Activated naive CD4-positive, alpha-beta T cell treated with anti-CD3 and anti-CD28 coated beads, Interleukin-2, amount 50 U/mL, for 72 hours (primary cell): ENCODE results near the gene IFI27L1. TPM values are rescaled to one million over a fixed set of nuclear protein-coding genes. Genes with fewer than 3 reads are reported as not detected.

Experiments
- ATAC-seq, 2 donors: fragments of 150-1000 bp; cut with Tn5 transposase; 2 replicates each; pipeline ENCODE4 v1.10.0; 2021; ENCODE audit warnings: mild to moderate bottlenecking in 2 of 2, moderate library complexity in 2 of 2
- DNase-seq, 2 donors: peaks; one replicate each; pipeline ENCODE4 v3.0.0; 2021 to 2022; ENCODE audit warnings: low spot score in 2 of 2
- H3K27ac Mint-ChIP-seq, 2 donors: one replicate each; pipeline ENCODE4 v1.8.0; 2022; ENCODE audit warnings: mild to moderate bottlenecking in 2 of 2, mixed read lengths in 2 of 2
- H3K36me3 Mint-ChIP-seq, 2 donors: one replicate each; pipeline ENCODE4 v1.8.0; 2022; ENCODE audit warnings: mixed read lengths in 2 of 2
- H3K9me3 Mint-ChIP-seq, 2 donors: one replicate each; pipeline ENCODE4 v1.8.0; 2022; ENCODE audit warnings: mixed read lengths in 2 of 2
- total RNA-seq, 2 donors: library from RNA; stranded (reverse); gene quantifications; one replicate each; pipeline ENCODE4 v1.2.3, GENCODE V29; 2022

IFI27L1 gene
- total RNA-seq, 2 donors from 2014 or later, result 48.0 to 51.4 TPM

GRCh38 chr14:94045101-94045500, 36.0 kb upstream of the IFI27L1 start:
- Mint-ChIP-seq H3K27ac (no peak overlapping the region), H3K36me3 (peaks cover 2 to 4% of the 10 kb centered on the region in 2 donors), H3K9me3 (no peaks in the 10 kb centered on the region)
- no peak for DNase-seq
- no peak for ATAC-seq

GRCh38 chr14:94045563-94046345, 35.4 kb upstream of the IFI27L1 start:
- H3K9me3 Mint-ChIP-seq, result no peaks in the 10 kb centered on the region
- DNase-seq, result no peak
- no peak for ATAC-seq
- peaks cover 5 to 10% of the 10 kb centered on the region in 2 donors for H3K36me3 Mint-ChIP-seq
- no peak overlapping the region for H3K27ac Mint-ChIP-seq

- Mint-ChIP-seq H3K9me3 (no peaks in the 10 kb centered on the region), H3K36me3 (peaks cover 5 to 20% of the 10 kb centered on the region in 2 donors), H3K27ac (no peak overlapping the region)
- ATAC-seq, result no peak
- DNase-seq, result no peak
These were observed 34.3 kb upstream of the IFI27L1 start for GRCh38 chr14:94046696-94047250.

DNA sequence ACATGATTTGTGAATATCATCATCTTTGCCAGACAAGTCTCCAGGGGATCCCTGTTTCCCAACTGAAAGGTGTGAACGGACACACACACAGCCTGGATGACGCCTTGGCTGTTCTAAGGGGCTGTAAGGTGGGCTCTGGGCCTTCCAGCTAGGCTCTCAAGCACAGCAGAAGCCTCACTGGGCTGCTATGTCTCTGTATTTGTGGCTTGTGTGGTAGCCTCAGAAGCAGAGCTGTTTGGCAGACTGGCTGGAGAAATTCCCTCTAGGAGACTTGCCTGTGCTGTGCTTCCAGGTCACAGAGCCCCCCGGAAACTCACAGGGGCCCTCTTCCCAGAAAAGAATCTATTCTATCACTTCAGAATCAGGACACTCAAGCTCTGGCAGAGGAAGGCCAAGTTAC, 33.5 kb upstream of the IFI27L1 start:
- ATAC-seq (no peak), DNase-seq (no peak)
- Mint-ChIP-seq H3K9me3 (no peaks in the 10 kb centered on the region), H3K27ac (peak overlapping the region in 1 of 2 donors; percentile 65), H3K36me3 (peaks cover 12 to 25% of the 10 kb centered on the region in 2 donors)

DNA sequence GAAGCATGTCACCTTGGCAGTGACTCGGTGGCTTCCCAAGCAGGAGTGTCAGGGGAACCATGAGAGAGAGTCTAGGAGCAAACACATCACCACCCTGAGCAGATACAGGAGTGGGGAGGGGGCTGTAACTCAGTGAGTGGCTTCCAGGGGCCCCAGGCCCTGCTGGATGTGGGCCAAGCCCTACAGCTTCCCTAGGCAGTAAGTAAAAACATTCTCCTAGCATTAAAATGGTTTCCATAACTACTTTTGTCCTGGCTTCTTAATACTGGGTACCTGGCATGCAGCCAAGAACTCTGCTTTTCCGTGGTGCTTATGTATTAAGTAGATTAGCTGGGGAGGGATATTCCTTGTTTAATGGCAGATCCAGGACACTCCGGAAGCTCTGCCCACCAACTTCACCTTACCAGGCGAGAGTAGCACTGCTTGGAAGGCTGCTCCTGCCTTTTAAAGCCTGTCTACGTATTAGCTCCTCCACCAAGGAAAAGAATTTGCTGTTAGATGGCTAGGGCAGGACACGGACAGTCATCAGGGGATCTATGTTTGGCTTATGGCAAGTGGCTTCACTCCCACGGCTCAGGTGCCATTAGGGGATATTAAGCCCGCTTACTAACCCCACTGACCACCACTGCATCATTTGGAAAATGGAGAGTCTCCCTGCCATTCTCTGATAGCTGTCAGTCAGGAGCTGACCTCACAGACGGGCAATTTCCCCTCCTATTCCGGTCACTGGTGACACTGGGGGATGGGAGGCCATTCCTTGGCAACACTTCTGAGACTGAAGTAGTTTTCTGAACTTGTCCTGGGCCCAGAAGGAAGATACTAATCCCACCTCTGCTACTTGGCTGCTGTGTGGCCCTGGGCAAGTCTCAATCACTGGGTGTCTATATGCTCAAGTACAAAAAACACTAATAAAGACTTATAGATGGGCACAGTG, 32.2 kb upstream of the IFI27L1 start:
- Mint-ChIP-seq H3K27ac (peak overlapping the region in 1 of 2 donors; percentile 65), H3K9me3 (no peaks in the 10 kb centered on the region), H3K36me3 (peaks cover 13 to 28% of the 10 kb centered on the region in 2 donors)
- DNase-seq (no peak), ATAC-seq (no peak)

DNA sequence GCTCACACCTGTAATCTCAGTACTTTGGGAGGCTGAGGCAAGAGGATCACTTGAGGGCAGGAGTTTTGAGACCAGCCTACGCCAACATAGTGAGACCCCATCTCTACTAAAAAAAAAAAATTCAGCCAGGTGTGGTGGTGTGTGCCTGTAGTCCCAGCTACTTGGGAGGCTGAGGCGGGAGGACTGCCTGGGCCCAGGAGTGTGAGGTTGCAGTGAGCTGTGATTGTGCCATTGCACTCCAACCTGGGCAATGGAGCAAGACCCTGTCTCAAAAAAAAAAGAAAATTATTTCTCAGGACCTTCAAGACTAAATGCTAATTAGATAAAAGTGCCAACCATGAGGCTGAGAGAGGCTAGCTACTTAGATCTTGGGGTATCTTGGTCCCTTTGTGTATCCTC, 31.5 kb upstream of the IFI27L1 start:
- H3K36me3 Mint-ChIP-seq, result peaks cover 13 to 35% of the 10 kb centered on the region in 2 donors

DNA sequence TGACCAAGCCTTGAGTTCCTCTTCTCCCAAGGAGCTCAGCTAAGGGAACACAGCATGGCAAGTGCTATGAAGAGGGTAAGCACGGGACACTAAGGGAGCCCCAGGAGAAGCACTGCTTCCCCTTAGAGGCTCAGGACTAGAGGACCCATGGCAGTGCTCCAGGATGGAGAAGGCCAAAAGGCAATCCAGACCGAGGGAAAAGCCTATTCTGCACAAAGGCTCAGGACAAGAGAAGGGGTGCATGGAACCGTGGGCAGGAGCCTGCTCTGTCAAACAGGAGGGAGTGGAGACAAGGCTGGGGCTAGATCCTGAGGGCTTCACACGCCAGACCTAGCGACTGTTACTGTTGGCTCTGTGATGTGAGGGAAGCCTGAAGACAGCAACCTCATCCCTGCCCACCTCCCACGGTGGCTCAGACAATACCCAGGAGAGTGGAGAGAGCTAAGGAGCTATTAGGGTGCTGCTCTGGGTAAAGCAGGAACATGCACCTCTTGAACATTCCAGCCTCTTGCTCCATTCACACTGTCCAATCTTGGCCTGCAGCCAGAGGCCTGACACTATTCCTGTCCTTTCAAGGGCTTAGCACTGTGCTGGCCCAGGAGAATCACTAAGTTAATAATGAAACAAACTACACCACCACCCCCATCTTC, 30.8 kb upstream of the IFI27L1 start:
- no peaks in the 10 kb centered on the region for H3K9me3 Mint-ChIP-seq
- DNase-seq (no peak), ATAC-seq (peak in 1 of 2 donors; percentile 10)
- peaks cover 13 to 39% of the 10 kb centered on the region in 2 donors for H3K36me3 Mint-ChIP-seq
- H3K27ac Mint-ChIP-seq, result peak overlapping the region in 1 of 2 donors; percentile 13

More for the DNA sequence above, 31.5 kb upstream of the IFI27L1 start:
- ATAC-seq (no peak), DNase-seq (no peak)
- H3K27ac Mint-ChIP-seq, result no peak overlapping the region
- no peaks in the 10 kb centered on the region for H3K9me3 Mint-ChIP-seq

DNA sequence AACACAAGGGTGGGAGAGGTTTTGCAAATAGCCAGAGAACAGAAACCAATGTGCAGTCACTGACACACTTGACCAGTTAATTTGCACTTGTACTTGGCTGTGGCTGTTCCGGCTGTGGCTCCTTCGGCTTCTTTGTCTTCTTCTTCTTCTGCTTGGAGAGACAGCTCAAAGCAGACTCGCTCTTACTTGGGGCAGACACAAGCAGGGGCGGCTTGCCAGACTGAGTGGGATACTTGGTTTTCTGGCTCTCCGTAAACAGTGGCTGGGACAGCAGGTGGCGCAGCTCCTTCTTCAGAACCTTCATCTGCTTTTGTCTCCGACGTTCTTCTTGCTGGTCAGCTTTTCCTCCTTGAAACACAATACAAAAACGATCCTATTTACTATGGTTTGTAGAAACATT, 30.0 kb upstream of the IFI27L1 start:
- H3K27ac Mint-ChIP-seq, result peak overlapping the region; percentile 18 to 78
- H3K36me3 Mint-ChIP-seq, result peaks cover 13 to 43% of the 10 kb centered on the region in 2 donors
- H3K9me3 Mint-ChIP-seq, result no peaks in the 10 kb centered on the region
- DNase-seq (no peak), ATAC-seq (no peak)

DNA sequence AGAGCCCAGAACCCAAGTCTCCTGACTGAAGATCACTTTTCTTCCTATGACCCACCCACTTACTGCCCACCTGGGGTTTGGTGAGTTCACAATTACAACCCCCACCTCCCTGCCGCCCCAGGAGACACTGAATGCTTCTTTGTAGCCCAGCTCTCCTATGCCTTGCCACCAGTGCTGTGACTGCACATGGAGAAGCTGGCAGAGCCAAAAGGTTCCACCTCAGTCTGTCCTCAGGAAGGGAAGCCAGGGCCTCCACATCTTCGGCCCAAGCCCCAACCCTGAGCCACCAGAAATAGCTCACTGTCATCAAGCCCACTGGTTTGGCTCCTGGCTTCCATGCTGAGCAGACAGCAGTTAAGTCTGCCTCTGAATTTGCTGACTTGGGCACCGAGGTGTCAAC, 29.3 kb upstream of the IFI27L1 start:
- H3K9me3 Mint-ChIP-seq, result no peaks in the 10 kb centered on the region
- peaks cover 13 to 43% of the 10 kb centered on the region in 2 donors for H3K36me3 Mint-ChIP-seq
- ATAC-seq (no peak), DNase-seq (no peak)
- H3K27ac Mint-ChIP-seq, result peak overlapping the region; percentile 18 to 78

GRCh38 chr14:94052199-94052598, 28.9 kb upstream of the IFI27L1 start:
- Mint-ChIP-seq H3K9me3 (no peaks in the 10 kb centered on the region), H3K36me3 (peaks cover 13 to 43% of the 10 kb centered on the region in 2 donors), H3K27ac (peak overlapping the region; percentile 5 to 78)
- ATAC-seq (peak; percentile 16 to 39), DNase-seq (no peak)

GRCh38 chr14:94052662-94053061, 28.4 kb upstream of the IFI27L1 start:
- H3K36me3 Mint-ChIP-seq, result peaks cover 13 to 43% of the 10 kb centered on the region in 2 donors
- H3K9me3 Mint-ChIP-seq, result no peaks in the 10 kb centered on the region
- peak overlapping the region; percentile 18 to 78 for H3K27ac Mint-ChIP-seq
- ATAC-seq (no peak), DNase-seq (no peak)

GRCh38 chr14:94054401-94054800, 26.7 kb upstream of the IFI27L1 start:
- DNase-seq, result no peak
- Mint-ChIP-seq H3K27ac (peak overlapping the region in 1 of 2 donors; percentile 89), H3K36me3 (peaks cover 18 to 50% of the 10 kb centered on the region in 2 donors), H3K9me3 (no peaks in the 10 kb centered on the region)
- ATAC-seq, result no peak

DNA sequence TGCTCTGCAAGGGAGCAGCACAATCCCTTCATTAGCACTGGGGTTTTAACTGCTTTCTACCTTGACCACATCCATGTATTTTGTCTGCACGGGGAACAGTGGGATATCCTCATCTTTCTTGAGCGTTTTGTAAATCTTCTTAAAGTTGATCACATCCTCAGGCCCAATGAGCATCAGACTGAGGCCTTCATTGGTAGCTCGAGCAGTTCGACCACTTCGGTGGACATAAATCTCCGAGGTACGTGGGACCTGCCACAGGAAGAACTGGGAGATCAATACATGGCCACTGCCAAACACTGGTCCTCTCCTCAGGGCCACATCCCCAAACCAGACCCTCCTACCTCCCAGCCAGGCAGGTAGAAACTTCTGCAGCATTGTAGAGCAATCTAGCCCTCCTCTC, 26.2 kb upstream of the IFI27L1 start:
- peaks cover 17 to 49% of the 10 kb centered on the region in 2 donors for H3K36me3 Mint-ChIP-seq
- peak overlapping the region; percentile 25 to 37 for H3K27ac Mint-ChIP-seq
- no peaks in the 10 kb centered on the region for H3K9me3 Mint-ChIP-seq
- DNase-seq, result no peak
- no peak for ATAC-seq

DNA sequence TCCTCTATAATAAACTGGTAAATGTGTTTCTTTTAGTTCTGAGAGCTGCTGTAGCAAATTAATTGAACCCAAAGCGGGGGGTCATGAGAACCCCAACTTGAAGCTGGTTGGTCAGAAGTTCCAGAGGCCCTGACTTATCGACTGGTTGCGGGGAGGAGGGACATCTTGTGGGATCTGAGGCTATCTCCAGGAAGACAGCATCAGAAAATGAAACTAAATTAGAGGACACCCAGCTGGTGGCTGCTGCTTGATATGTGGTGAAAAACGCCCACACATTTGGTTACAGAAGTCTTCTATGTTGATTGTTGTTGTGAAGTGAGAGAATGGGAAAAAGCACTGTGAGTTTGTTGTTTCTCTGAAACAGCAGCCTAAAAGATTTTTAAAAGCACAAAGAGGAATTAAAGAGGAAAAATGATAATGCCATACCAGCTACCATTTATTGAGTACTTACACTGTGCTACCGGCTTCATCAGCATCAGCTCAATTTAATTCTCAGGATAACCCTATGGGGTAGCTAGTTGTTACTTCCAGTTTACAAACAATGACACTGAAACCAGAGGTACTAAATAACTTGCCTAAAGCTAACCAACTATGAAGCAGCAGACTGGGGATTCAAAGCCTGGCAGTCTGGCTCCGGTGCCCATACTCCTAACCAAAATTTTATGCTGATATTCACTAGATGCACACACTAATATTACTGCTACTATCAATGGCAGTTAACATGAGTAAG, 24.4 kb upstream of the IFI27L1 start:
- Mint-ChIP-seq H3K27ac (peak overlapping the region; percentile 25 to 68), H3K36me3 (peaks cover 20 to 43% of the 10 kb centered on the region in 2 donors), H3K9me3 (no peaks in the 10 kb centered on the region)
- DNase-seq (peak in 1 of 2 donors; percentile 23), ATAC-seq (peak; percentile 57 to 78)

DNA sequence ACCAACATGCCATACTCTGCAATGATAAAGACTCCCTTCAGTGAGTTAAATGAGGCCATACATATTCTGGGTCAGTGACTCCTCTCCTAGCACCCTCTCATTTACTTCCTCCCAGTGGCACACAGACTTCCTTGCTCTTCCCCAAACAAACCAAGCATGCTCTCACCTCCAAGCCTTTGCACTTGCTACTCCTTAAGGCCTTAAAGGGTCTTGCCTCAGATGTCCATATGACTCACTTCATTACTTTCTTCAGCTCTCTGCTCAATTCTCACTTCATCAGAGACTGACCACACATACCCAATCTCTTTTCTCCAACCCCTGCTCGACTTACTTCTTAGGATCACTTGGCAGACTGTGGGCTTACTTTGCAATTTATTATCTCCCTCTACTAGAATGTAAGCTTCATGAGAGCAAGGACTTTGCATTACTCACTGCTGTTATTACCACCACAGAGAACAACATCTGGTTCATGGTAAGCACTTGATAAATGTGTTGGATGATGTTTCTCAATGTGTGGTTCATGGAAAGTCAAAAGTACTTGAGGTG, 22.9 kb upstream of the IFI27L1 start:
- ATAC-seq (peak in 1 of 2 donors; percentile 54), DNase-seq (no peak)
- H3K9me3 Mint-ChIP-seq, result no peaks in the 10 kb centered on the region
- H3K36me3 Mint-ChIP-seq, result peaks cover 20 to 44% of the 10 kb centered on the region in 2 donors
- H3K27ac Mint-ChIP-seq, result peak overlapping the region in 1 of 2 donors; percentile 59
